DMS79 (cell line): Measurements from ENCODE around the gene MKRN2.

ENCODE experiments used
- DNase-seq: peaks from one replicate; lab custom pipeline; 2025; lab: John Stamatoyannopoulos, UW

MKRN2 gene

GRCh38 chr3:12556314-12556689 is 585 bp upstream of the MKRN2 start:
- DNase-seq: no peak

- DNase-seq: no peak
Measured at GRCh38 chr3:12557473-12558100, 700 bp downstream of the MKRN2 start.

- no peak for DNase-seq
Measured at GRCh38 chr3:12558706-12559105, 1.8 kb downstream of the MKRN2 start.

DNA sequence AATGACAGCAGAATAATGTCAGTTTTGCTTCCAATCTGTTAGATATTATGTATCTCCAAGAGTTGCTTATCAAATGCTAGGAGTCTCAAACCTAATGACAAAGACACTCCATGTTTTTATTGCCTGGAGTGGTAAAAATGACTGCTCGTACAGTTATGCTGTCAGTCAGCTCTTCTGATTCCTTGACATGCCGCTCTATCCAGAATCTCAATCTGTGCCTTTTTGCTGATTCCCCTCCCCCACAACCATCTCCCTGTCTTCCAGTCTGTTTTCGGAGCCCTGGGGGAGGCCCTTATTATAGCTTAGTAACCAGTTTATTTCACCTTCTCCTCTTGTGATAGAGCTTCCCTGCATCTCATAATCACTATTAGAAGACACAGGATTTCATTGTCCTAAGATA is 2.6 kb downstream of the MKRN2 start:
- DNase-seq: no peak

- DNase-seq: no peak
Measured at GRCh38 chr3:12560505-12561190, 3.8 kb downstream of the MKRN2 start.

GRCh38 chr3:12561397-12561796 is 4.5 kb downstream of the MKRN2 start:
- no peak for DNase-seq

DNA sequence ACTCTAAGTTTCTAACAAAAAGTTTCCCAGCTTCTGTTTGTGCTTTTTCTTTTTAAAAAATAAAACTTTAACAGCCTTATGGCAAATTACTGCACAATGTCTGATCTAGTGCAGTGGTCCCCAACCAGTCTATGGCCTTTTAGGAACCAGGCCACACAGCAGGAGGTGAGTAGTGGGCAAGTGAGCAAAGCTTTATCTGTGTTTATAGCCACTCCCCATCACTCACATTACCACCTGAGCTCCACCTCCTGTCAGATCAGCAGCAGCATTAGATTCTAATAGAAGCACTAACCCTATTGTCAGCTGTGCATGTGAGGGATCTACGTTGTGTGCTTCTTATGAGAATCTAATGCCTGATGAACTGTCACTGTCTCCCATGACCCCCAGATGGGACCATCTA is 5.6 kb downstream of the MKRN2 start:
- DNase-seq: no peak

DNA sequence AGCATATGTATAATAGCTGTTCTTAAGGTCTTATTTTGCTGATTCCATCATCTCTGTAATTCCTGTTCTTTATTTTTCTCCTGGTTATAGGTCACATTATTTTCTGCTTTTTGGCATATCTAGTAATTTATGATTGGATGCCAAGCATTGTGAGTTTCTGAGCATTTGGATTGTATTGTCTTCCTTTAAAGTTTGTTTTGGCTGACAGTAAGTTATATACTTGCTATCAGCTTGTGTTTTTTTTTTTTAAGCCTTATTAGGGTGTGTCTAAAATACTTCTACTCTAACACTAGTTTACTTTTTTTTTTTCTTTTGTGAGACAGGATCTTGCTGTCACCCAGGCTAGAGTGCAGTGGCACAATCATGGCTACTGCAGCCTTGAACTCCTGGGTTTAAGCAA is 10.1 kb downstream of the MKRN2 start:
- no peak for DNase-seq

DNA sequence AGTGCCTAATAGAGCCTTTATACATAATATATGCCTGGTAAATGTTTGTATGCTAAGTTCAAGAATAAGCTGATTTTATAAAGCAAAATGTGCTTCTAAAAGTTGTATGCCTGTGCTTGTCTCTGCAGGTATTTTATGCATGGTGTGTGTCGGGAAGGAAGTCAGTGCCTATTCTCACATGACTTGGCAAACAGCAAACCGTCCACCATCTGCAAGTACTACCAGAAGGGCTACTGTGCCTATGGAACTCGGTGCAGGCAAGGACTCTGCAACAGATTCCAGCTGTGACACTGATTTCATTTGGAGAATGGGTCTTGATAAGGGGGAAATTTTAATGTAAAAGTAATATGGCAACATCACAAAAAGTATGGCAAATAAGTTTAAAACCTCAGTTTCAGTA is 11.9 kb downstream of the MKRN2 start:
- DNase-seq: no peak

DNA sequence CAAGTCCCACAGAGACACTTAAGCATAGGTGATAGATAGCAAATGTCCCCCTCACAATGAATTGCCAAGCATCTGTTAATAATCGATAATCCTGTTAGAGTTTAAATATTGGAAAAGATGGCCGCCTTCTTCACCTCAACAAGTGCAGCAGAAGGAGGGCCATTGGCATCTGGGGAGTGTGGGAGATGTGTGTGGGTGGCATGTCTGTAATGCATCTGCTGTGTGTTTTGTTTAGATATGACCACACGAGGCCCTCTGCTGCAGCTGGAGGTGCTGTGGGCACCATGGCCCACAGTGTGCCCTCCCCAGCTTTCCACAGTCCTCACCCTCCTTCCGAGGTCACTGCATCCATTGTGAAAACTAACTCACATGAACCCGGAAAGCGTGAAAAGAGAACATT is 12.9 kb downstream of the MKRN2 start:
- DNase-seq: no peak

- no peak for DNase-seq
Measured at GRCh38 chr3:12571986-12572385, 15.1 kb downstream of the MKRN2 start.

DNA sequence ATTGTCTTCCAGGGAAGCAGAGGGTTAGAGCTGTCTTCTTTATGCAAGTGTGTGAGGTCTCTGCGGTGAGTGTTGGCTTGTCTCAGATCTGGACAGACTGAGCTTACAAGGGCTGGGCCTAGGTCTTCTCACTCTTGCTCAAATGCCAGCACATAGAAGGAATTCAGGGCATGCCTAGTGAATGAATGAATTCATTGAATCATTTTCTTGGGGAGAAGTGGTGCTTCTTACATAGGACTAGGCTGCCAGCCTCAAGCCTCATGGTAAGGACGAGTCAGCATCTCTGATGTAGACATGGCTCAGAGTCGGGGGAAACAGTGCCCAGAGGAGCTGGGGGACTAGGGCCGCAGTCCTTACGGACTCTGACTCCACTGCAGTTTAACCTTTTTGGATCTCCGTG is 17.2 kb downstream of the MKRN2 start:
- no peak for DNase-seq

DNA sequence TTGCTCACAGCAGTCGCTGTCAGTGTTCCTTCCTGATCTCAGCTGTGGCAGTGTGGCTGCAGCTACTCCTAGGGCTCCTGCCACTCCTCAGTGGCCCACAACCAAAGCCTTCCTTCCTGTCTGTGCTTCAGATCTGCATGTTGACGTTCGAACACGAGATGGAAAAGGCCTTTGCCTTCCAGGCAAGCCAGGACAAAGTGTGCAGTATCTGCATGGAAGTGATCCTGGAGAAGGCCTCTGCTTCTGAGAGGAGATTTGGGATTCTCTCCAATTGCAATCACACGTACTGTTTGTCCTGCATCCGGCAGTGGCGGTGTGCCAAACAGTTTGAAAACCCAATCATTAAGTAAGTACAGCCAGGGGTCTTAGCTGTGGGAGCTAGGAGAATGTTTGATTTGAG is 17.8 kb downstream of the MKRN2 start:
- DNase-seq: no peak

GRCh38 chr3:12577379-12577778 is 20.5 kb downstream of the MKRN2 start:
- DNase-seq: no peak

DNA sequence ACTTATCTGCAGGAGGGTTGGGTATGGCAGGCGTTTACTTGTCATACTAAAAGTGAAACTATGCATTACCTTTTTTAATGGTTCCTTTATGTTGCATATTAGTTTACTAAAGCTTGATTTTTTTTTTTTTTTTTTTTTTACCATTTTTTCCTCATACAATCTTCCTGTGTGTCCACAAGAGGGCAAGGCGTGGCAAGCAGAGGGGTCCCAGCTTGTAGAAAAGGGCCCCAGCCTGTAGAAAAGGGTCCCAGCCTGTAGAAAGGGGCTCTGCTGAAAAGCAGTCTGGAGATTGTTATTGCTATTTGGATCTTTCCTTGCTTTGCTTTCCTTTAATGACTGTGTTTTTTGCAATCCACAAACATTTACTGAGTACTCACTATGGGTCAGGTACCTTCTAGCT is 21.9 kb downstream of the MKRN2 start:
- DNase-seq: no peak

DNA sequence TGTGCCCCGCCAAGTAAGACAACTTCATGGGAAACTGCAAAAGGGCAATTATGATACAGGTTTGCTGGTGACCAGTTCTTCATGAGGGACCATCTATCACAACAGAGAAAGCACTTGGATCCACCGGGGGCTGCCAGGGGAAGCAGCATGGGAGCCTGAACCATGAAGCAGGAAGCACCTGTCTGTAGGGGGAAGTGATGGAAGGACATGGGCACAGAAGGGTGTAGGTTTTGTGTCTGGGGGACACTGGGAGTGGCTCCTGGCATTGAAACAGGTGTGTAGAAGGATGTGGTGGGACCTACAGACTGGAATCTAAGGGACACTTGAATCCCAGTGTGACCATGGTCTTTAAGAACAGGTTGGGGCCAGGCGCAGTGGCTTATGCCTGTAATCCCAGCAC is 22.6 kb downstream of the MKRN2 start:
- no peak for DNase-seq

- DNase-seq: no peak
Measured at GRCh38 chr3:12579905-12580304, 23.0 kb downstream of the MKRN2 start.

DNA sequence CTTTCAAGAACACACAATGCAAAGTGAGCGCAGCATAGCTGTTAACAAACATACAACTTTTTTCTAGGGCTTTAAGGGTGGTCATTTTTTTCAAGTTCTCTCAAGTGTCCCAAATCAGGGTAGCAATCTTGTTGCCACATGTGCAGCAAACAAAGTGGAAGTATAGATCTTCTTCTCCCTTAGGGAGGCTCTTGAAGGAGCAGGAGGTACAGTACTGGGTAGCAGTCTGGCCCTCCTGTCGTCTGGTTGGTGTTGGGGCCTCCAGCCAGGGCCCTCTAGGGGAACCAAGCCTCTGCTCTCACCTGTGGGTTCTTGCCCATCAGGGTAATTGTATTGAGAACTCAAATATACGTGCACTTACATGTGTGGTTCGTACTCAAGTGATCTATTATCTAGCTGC is 25.8 kb downstream of the MKRN2 start:
- no peak for DNase-seq

GRCh38 chr3:12583280-12583679 is 26.4 kb downstream of the MKRN2 start:
- no peak for DNase-seq

- no peak for DNase-seq
Measured at GRCh38 chr3:12584083-12584482, 27.2 kb downstream of the MKRN2 start.

DNA sequence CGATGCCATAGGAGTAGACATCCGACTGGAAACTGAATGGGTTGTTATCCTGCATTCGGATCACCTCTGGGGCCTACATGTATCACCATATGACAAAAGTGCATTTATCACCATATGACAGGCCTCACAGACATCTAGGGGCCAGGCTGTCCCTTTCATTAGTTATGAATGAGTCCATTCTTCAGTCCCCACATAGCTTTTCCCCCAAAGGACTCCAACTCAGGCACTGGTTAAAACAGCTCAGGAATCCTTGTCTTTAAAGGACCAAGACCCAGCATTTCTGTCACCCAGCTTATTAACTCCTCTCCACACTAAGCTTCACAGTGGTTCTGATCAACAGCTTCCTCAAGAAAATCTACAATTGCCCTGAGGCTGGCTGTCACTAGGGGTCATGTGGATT is 28.3 kb downstream of the MKRN2 start:
- DNase-seq: no peak

- no peak for DNase-seq
Measured at GRCh38 chr3:12585970-12586369, 29.1 kb downstream of the MKRN2 start.

- DNase-seq: no peak
Measured at GRCh38 chr3:12586403-12586802, 29.5 kb downstream of the MKRN2 start.
